ENCODE data around the gene TARP.

DNA sequence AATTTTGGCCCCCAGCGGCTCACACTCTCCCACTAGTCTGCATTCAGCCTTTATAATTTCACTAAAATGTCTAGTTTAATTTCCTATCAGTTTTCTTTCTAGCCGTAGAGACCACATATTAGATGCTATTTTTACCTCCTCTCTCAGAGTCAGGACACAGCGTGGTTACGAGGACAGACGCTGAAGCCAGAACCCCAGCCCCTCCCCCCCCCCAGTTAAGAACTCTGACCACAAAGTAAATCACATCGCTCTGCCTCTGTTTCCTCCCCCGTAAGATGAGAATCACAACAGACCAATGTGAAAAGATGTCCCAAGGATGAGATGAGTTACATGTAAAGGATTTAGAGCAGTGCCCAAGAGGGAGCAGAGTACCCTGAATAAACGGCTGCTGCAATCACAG lies 11.1 kb upstream of the TARP start:
- TF ChIP-seq, protein P1, sequence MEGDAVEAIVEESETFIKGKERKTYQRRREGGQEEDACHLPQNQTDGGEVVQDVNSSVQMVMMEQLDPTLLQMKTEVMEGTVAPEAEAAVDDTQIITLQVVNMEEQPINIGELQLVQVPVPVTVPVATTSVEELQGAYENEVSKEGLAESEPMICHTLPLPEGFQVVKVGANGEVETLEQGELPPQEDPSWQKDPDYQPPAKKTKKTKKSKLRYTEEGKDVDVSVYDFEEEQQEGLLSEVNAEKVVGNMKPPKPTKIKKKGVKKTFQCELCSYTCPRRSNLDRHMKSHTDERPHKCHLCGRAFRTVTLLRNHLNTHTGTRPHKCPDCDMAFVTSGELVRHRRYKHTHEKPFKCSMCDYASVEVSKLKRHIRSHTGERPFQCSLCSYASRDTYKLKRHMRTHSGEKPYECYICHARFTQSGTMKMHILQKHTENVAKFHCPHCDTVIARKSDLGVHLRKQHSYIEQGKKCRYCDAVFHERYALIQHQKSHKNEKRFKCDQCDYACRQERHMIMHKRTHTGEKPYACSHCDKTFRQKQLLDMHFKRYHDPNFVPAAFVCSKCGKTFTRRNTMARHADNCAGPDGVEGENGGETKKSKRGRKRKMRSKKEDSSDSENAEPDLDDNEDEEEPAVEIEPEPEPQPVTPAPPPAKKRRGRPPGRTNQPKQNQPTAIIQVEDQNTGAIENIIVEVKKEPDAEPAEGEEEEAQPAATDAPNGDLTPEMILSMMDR (tag by site-specific recombination; IDR thresholded peaks at IDR 0.05), result no peak
- TF ChIP-seq BCL11A (tag by site-specific recombination; IDR thresholded peaks at IDR 0.05; ENCODE audit: low read depth) (no peak), YY1 (tag by site-specific recombination; IDR thresholded peaks at IDR 0.05) (no peak)
- TF ChIP-seq, protein P2, sequence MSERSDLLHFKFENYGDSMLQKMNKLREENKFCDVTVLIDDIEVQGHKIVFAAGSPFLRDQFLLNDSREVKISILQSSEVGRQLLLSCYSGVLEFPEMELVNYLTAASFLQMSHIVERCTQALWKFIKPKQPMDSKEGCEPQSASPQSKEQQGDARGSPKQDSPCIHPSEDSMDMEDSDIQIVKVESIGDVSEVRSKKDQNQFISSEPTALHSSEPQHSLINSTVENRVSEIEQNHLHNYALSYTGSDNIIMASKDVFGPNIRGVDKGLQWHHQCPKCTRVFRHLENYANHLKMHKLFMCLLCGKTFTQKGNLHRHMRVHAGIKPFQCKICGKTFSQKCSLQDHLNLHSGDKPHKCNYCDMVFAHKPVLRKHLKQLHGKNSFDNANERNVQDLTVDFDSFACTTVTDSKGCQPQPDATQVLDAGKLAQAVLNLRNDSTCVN (tag by site-specific recombination; optimal IDR thresholded peaks at IDR 0.05), result no peak
